Left ventricle myocardium inferior (tissue), 1 donor: Measurements from ENCODE around the gene ZFHX3. TPM values are rescaled to one million over a fixed set of nuclear protein-coding genes. Genes with fewer than 3 reads are reported as not detected.

ENCODE experiments used
- DNase-seq: peaks from one replicate; pipeline ENCODE4 v3.0.0-alpha.2; 2020
- H3K27ac ChIP-seq: fragments of 200-600 bp; replicated peaks from 2 replicates; pipeline ENCODE4 v1.8.0; 2021
- H3K27me3 ChIP-seq: fragments of 200-600 bp; 2 replicates; pipeline ENCODE4 v1.8.0; 2021; ENCODE audit warnings: low read depth
- H3K36me3 ChIP-seq: fragments of 200-600 bp; 2 replicates; pipeline ENCODE4 v1.8.0; 2021
- H3K4me1 ChIP-seq: fragments of 200-600 bp; 2 replicates; pipeline ENCODE4 v1.8.0; 2021
- H3K4me3 ChIP-seq: fragments of 200-600 bp; 2 replicates; pipeline ENCODE4 v1.8.0; 2021; ENCODE audit warnings: mild to moderate bottlenecking, moderate library complexity
- H3K9me3 ChIP-seq: fragments of 200-600 bp; replicated peaks from 2 replicates; pipeline ENCODE4 v1.8.0; 2021
- CTCF ChIP-seq: fragments of 200-600 bp; IDR thresholded peaks from 2 replicates; pipeline ENCODE4 v1.8.0; 2021; ENCODE audit warnings: antibody characterized with exemption, mild to moderate bottlenecking, borderline replicate concordance
- intact Hi-C: fragments of 100-400 bp; cut with micrococcal nuclease; formaldehyde crosslinking; loops from one replicate; pipeline ENCODE4 v1.11.0; 2022
- total RNA-seq: library from RNA; stranded (reverse); fragmentation: NEBNext Ultra II Directional; extraction: Animal tissue kit (Norgen Biotek cat#: 25700); gene quantifications from one replicate; pipeline ENCODE4 v1.2.1, GENCODE V29; 2021
- donor health status: DM: no; HTN: yes; CAD: no; lungs with severe emphysema.

ZFHX3 gene
- total RNA-seq, 1 donor from 2014 or later = 9.6 TPM

- Histone ChIP-seq H3K9me3 (no peaks in the 10 kb centered on the region), H3K4me3 (peak overlapping the region; percentile 22), H3K27me3 (no peaks in the 10 kb centered on the region), H3K4me1 (peaks cover 74% of the 10 kb centered on the region), H3K36me3 (no peaks in the 10 kb centered on the region), H3K27ac (peak overlapping the region; percentile 67)
- intact Hi-C loops = no loop called here
- no peak for TF ChIP-seq CTCF
- no peak for DNase-seq
These were observed 9.9 kb downstream of the ZFHX3 start for GRCh38 chr16:73037845-73038570.

DNA sequence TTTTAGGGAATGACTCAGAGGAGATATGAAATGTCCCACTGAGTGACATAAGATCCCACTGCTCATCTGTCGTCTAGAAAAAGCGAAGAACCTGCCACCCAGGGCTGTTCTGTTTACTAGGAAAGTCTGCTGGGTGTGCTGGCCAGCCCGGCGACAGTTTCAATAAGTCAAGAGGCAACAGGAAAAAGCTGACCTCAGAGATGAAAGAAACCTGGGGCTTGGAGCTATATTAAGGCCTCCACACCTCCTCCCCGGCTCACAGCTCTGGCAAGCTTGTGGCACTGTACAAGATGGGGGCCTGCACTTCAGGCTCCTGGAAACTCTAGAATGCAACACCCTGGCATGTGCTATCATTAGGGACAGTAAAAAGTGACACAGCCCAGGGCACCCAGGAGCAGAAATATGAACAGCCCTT lies 10.6 kb downstream of the ZFHX3 start:
- peaks cover 73% of the 10 kb centered on the region for H3K4me1 ChIP-seq
- DNase-seq = peak; percentile 49
- no peaks in the 10 kb centered on the region for H3K27me3 ChIP-seq
- intact Hi-C loops = no loop called here
- TF ChIP-seq CTCF = no peak
- no peaks in the 10 kb centered on the region for H3K9me3 ChIP-seq
- H3K27ac ChIP-seq = peak overlapping the region; percentile 67
- peak overlapping the region; percentile 22 for H3K4me3 ChIP-seq
- no peaks in the 10 kb centered on the region for H3K36me3 ChIP-seq

DNA sequence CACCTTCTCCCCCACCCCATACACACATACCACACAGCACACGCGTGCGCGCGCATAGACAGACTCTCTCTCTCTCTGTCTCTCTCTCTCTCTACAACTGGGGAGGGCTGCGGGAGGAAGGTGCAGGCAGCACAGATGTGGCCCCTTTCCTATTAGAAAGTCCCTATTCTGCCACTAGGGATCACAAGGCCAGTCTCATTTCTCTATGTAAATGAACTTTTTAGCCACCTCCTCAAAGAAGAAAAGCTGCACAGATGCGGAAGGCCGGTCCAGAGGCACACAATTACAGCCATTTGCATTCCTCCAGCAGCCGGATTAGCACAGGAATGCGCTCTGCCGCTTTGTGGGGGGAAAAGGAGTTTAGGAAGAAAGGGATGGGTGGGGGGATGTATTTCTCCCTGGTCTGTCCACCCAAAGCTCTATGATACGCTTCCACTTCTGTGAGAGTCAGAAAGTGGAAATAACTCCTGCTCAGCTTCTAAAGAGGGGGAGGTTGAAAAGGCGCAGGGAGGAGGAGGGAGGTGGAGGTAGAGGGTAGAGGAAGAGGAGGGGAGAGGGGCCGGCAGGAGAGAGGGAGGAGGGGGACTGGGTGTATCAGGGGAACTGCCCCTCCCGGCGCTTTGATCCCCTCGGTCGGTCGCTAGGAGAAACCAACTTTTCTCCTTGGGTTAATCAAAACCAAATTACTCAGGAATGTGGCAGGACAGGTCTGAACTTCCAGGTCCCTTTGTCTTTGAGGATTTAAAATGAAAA lies 11.7 kb downstream of the ZFHX3 start:
- no peak for TF ChIP-seq CTCF
- Histone ChIP-seq H3K4me3 (no peak overlapping the region), H3K36me3 (no peaks in the 10 kb centered on the region), H3K27me3 (no peaks in the 10 kb centered on the region), H3K4me1 (peaks cover 78% of the 10 kb centered on the region), H3K9me3 (no peaks in the 10 kb centered on the region), H3K27ac (peak overlapping the region; percentile 67)
- intact Hi-C loops = no loop called here
- no peak for DNase-seq

DNA sequence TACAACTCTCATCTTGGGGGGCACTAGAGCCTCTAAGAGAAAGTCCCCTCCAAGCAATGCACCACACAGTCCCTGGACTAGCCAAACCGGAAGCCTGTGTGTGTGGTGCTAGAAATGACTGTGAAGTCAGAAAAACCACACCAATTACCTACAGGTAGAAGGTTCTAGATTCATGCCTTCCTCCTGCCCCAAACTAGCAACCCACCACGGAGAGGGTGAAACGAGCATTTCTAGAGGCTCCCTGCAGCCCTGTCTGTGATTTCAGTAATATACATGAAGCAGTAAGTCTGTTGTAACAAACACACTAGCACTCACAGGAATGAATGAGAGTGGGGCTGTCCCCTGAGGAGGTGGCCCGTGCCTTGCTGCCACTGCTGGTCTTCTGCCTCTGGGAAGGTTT lies 13.6 kb downstream of the ZFHX3 start:
- Histone ChIP-seq H3K27me3 (no peaks in the 10 kb centered on the region), H3K36me3 (no peaks in the 10 kb centered on the region), H3K4me1 (peaks cover 76% of the 10 kb centered on the region), H3K27ac (no peak overlapping the region), H3K9me3 (no peaks in the 10 kb centered on the region), H3K4me3 (no peak overlapping the region)
- no peak for TF ChIP-seq CTCF
- intact Hi-C loops = no loop called here
- DNase-seq = no peak

DNA sequence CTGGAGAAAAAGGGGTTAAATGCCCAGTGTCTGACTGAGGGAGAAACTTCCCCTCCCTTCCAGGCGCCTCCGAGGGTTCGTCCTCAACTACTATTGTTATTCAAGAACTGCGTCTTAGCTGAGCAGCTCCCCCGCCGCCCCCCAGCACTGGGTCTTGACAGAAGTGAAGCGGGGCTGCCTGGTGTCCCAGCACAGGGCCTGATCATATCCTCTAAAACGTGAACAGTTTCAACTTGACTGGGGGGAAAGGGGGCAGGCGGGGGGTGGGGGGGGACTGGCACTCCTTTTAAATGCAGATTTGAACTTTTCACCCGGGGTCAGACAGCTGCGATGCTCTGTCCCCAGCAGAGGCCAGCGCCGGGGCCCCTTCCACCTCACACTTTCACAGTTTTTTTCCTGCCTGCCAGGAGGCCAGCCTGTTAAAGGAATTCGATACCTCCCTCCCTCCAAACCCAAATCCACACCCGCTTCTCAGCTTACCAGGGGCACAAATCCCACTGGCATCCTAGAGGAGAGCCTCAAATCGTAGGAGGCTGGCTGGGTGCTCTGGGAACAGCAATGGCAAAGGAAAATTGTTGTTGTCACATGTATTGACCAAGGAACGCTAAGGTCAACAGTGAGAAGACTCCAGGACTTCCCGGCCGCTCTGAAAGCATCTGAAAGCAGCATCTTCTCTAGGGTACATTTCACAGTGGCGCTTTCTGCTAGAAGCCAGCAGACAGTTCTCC lies 14.5 kb downstream of the ZFHX3 start:
- no peak for TF ChIP-seq CTCF
- Histone ChIP-seq H3K27ac (peak overlapping the region; percentile 57), H3K4me1 (peaks cover 78% of the 10 kb centered on the region), H3K36me3 (no peaks in the 10 kb centered on the region), H3K4me3 (no peak overlapping the region), H3K9me3 (no peaks in the 10 kb centered on the region), H3K27me3 (no peaks in the 10 kb centered on the region)
- intact Hi-C loops = no loop called here
- DNase-seq = no peak
